ENCODE measurements around the gene RXFP2.
A peak's percentile ranks its signal among the peaks of the same experiment; 100 is the strongest.

RXFP2 gene

DNA sequence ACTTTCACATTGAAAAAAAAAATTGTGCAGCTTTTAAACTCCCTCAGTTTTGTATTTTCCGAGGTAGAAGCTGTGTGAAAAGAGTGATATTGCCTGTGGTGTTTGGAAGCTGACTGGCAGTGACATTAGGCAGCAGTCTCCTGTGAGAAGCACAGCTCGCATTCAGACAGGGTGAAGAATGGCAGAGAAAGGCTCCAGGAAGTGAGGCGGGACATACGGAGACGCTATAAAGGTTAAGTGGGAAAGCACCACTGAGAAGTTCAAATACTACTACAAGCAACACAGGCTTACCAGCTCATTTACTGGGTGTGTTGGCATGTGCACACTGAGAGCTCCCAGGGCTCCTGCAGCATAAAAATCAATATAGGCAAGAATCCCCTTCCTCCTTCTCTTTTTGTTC lies 88.4 kb downstream of the RXFP2 start:
- DNase-seq, result no peak

GRCh38 chr13:31835932-31836331 lies 96.6 kb downstream of the RXFP2 start:
- DNase-seq, result peak; percentile 24

DNA sequence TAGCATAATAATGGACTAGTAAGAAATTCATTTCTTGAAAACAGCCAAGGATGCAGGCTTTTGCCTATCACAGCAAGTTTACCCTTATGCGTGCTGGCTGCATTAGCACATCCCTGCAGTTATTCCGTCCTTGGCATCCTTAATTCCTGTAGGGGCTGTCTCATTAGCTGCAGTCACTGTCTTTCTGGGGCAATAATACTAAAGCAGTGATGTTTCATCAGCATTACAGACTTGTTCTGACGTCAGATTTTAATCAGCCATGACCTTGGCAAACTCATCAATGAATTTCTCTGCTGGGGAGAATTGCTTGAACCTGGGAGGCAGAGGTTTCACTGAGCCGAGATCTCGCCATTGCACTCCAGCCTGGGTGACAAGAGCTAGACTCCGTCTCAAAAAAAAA lies 103.7 kb downstream of the RXFP2 start:
- DNase-seq, result no peak

DNA sequence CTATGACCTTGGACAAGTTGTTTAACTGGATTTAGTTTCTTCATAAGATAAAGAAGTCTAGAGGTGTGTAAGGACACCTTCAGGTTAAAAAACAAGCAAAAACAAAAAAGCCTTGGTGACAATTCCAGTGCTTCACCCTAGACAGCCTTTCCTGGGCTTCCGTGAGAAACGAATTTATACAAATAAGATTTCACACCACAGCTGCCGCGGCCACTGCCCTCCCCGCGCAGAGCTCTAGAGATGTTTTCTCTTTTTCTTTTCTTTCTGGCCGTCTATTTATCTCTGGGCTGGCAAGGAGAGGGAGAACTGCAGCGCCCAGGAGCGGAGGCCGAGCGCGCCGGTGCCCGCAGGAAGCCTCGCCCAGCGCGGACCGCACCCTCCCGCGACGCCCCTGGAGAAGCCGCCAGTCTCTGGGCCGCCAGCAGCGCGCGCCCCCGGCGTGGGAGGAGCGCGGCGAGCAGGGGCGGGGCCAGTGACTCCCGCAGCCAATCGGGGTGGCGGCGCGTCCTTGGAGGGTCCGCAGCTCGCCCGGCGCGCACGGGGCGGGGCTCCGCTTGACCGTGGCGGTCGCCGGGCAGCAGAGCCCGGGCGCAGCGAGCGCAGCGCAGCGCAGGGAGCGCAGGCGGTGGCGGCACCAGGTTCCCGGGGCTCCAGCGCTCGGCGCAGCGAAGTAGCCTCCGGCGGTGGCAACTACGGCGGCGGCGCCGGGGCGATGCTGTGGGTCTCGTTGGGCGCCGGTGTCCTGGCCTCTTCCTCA lies 107.0 kb downstream of the RXFP2 start:
- DNase-seq, result peak; percentile 80

DNA sequence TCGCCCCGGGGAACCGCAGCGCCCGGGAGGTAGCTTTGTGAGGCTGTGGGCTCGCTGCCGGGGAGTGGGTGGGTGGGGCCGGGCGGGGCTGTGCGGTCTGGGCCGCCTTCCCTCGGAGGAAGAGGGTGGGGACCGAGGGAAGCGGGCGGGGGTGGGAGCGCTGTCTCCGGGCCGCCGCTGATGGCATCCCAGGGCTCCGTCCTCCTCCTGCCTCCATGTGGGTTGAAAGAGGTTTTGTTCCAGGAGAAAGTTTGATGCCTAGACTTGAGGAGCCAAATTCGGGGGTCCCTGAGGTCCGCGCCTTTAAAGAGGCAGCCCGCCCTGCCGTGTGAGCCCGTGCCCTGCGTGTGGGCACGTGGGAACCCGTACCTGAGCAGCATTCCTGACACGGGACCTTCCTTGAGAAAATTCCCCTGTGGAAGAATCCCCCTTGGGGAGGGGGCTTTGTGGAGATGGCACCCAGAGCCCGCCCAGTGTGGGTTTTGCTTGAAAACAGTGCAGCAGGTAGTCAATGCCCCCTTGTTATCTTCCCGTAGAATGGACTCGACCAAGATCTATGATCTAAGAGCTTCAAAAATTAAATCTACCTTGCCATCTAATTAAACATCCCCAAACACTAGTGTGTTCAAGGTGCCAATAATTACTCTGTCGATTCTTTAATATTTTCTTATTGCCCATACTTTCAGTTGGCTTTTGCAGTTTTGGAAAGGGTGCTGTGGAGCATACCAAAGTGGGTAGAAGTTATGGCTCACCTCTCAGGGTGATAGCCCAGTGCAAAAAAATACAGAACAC lies 107.8 kb downstream of the RXFP2 start:
- DNase-seq, result no peak

DNA sequence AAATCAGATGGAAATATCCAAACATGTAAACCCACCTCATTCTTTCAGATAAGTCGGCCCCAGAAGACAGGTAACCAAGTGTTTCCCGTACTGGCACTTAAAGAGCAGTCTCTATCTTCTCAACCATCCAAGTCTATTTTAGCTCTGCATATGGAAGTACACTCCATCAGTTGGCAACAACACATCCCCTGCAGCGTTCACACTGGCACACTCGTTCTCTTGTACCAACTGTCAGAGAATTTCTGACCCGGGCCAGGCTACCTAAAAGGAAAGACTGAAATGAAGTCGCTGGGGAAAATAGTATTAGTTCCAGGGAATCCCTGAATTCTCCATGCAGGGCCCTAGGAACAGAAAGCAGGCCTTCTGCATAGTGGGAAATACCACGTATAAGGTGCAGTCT lies 109.3 kb downstream of the RXFP2 start:
- no peak for DNase-seq

- no peak for DNase-seq
These were observed 109.9 kb downstream of the RXFP2 start for GRCh38 chr13:31849206-31849605.

DNA sequence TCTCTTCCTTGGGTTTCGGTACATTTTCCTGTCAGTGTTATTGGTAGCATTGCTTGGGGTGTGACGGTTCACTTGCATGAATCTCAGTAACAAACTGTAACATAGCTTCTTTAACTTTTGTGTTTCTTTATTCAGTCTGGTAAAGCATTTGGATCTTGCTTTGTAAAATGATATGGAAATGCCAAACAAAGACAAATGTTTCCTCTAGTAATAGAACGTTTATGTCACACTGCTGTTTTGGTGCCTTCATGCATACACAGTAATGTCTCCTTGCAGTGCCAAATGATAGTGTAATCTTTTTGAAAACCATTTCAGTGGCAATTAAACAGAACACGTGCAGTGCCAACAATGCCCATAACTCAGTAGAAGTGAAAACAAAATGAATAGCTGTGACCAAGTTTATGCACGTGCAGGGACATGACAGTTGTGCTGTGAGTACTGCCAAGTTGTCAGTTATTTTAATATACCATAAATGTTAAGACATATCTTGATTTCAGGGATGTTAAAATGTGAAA lies 110.8 kb downstream of the RXFP2 start:
- no peak for DNase-seq

DNA sequence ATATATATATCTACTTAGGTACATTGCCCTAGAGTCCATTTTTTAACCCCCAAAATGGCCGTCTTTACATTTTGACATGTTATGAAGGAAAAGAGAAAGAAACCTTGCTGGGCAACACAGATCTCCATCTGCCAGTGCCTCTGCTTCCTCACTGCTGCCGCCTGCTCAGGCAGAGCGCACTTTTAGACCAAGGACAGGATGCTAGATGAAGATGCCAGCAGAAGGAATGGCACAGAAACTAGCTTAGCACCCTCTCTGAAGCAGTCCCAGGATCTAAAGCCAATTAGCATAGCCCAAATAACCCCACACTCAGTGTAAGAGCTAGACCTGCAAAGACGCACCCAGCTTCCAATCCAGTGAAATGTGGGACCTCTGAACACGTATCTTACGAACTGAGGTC lies 111.9 kb downstream of the RXFP2 start:
- DNase-seq, result no peak
